ENCODE measurements around the gene POMT1. TPM values are rescaled to one million over a fixed set of nuclear protein-coding genes. Genes with fewer than 3 reads are reported as not detected.
A peak's percentile ranks its signal among the peaks of the same experiment; 100 is the strongest.

Gene POMT1
- total RNA-seq, 1 experiment from 2014 or later = 34.1 TPM

- Histone ChIP-seq H3K79me1 (ENCODE audit: insufficient read depth, low read depth, low read length, poor library complexity, severe bottlenecking) (no peaks in the 10 kb centered on the region), H3K4me1 (ENCODE audit: insufficient read depth, low read length) (no peaks in the 10 kb centered on the region), H3K4ac (ENCODE audit: low read depth, low read length) (no peak overlapping the region), H2BK15ac (ENCODE audit: low read depth, low read length) (no peak overlapping the region), H3K14ac (ENCODE audit: insufficient read depth, low read length) (no peak overlapping the region), H3K4me2 (ENCODE audit: insufficient read depth, insufficient read length, low read length) (no peak overlapping the region), H3K18ac (ENCODE audit: insufficient read length, low read depth, low read length) (no peak overlapping the region), H3K56ac (ENCODE audit: insufficient read length, low read depth, low read length) (no peak overlapping the region), H2BK20ac (ENCODE audit: low read depth, low read length, poor library complexity, severe bottlenecking) (no peak overlapping the region), H2AK5ac (ENCODE audit: insufficient read length, low read length) (no peak overlapping the region), H4K5ac (ENCODE audit: insufficient read length, low read depth, low read length) (no peak overlapping the region), H3K9ac (ENCODE audit: extremely low read depth, insufficient read length, low read length) (no peak overlapping the region), H4K20me1 (ENCODE audit: control insufficient read depth, insufficient read depth, insufficient read length) (no peaks in the 10 kb centered on the region), H3T11ph (ENCODE audit: low read length) (no peak overlapping the region), H4K91ac (ENCODE audit: insufficient read length, low read depth, low read length) (no peak overlapping the region), H2BK120ac (ENCODE audit: low read depth, low read length, poor library complexity, severe bottlenecking) (no peak overlapping the region), H2BK12ac (ENCODE audit: insufficient read length, low read depth, low read length) (no peak overlapping the region), H3K27ac (ENCODE audit: insufficient read length, low read depth, low read length) (no peak overlapping the region), H3K23me2 (ENCODE audit: insufficient read length, low read depth, low read length, poor library complexity, severe bottlenecking) (no peaks in the 10 kb centered on the region), H3K9me3 (ENCODE audit: control insufficient read depth, low read depth, low read length) (no peaks in the 10 kb centered on the region), H3K23ac (ENCODE audit: insufficient read length, low read depth, low read length) (no peak overlapping the region), H3K27me3 (ENCODE audit: insufficient read depth, low read length) (no peaks in the 10 kb centered on the region), H3K79me2 (ENCODE audit: insufficient read depth, low read length) (no peaks in the 10 kb centered on the region; the same call in 1 of the 2 replicates), H2BK5ac (ENCODE audit: insufficient read length, low read length) (no peak overlapping the region), H2AFZ (ENCODE audit: low read length) (no peak overlapping the region), H4K8ac (replicated peaks; ENCODE audit: insufficient read length, low read depth, low read length) (no peak overlapping the region)
- no peak for DNase-seq
- H3K4me3 Mint-ChIP-seq = no peak overlapping the region
- H3K4me1 Mint-ChIP-seq = no peaks in the 10 kb centered on the region
- WGBS (ENCODE audit: extremely low coverage, insufficient read length, low lambda C conversion rate) = no CpG with 5 or more reads among the region's 10 CpGs
- H3K9me3 Mint-ChIP-seq = no peaks in the 10 kb centered on the region
- H3K27ac Mint-ChIP-seq = peak overlapping the region in 2 of 3 experiments; percentile 85 to 89; a peak in 4 of 7 replicates
- peaks cover 1% of the 10 kb centered on the region; the same call in 1 of the 2 replicates for H3K27me3 Mint-ChIP-seq (ENCODE audit: low read depth)
- peaks cover 61 to 94% (median 92%) of the 10 kb centered on the region in 3 experiments; a peak in 6 of 7 replicates for H3K36me3 Mint-ChIP-seq (ENCODE audit: insufficient read depth in 1 of 3, low read depth in 3 of 3)
- TF ChIP-seq CTCF (conservative IDR thresholded peaks at IDR 0.05) = no peak
Observed at GRCh38 chr9:131457746-131458145, 45.0 kb upstream of the POMT1 start.

Data from H9 (cell line).